ENCODE data around the gene CRTC2.

The CRTC2 gene

DNA sequence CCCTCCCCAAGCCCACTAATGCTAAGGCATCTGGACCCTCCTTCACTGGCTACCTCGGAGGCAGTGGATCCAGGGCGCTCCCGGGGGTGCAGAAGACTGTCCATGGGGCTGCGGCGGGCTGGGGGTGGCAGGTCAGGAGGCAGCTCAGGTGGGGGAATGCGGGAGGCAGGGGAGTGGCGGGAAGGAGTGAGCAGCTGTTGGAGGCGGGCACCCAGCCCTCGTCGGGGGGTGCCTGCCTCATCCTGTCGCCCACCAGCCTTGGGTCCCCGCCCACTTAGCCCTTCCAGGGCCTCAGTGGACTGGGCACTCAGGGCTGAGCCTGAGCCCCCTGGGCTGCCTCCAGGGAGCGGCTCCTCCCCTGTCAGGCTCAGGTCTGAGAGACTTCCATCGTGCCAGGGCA is 25.0 kb downstream of the CRTC2 start:
- Mint-ChIP-seq H3K4me3 (no peak overlapping the region), H3K27me3 (no peaks in the 10 kb centered on the region), H3K9me3 (no peaks in the 10 kb centered on the region), H3K36me3 (ENCODE audit: low read depth) (peaks cover 89% of the 10 kb centered on the region), H3K27ac (no peak overlapping the region), H3K4me1 (ENCODE audit: low read depth) (peaks cover 6% of the 10 kb centered on the region)
- peak; percentile 19 for DNase-seq

DNA sequence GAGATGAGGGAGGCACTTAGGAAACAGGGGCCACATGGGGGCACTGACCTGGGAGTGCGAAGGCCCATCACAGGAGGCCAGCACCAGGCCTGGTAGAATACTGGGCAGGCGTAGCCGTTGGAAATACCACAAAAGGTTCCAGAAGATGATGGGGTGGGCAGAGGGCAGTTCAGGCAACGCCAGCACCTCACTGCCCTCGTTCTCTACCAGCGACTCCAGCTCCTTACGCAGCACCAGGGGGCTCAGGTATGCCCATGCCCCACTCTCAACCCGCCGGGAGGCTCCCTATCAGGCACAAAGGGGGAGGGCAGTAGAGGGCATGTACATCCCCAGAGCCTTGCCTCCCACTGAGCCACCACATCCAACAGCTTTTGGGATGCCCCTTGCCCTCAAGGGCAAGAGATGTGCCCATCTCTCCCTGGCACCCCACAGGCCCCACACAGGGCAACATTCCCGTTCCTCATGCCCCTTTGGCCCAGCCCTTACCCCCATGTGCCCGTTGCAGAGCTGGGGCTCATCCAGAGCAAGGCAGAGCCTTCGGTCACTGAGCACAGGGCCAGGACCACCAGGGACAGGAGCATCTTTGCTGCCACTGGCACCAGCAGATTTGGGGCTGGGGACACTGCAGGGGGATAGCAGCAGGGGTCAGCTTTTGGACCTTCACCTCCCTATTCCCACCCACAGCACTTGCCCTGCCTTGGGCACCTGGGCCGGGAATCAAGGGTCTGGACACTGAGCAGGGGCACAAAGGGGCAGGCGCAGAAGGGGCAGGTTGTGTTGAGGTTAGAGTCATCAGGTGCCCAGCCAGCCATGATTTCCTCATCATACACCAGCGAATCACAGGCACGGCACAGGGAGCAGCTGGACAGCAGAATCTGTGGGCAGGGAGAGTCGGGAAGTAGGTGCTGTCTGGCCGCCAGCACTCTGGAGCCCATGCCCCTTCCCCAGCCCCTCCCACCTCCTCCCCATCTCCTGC is 26.0 kb downstream of the CRTC2 start:
- no peaks in the 10 kb centered on the region for H3K9me3 Mint-ChIP-seq

DNA sequence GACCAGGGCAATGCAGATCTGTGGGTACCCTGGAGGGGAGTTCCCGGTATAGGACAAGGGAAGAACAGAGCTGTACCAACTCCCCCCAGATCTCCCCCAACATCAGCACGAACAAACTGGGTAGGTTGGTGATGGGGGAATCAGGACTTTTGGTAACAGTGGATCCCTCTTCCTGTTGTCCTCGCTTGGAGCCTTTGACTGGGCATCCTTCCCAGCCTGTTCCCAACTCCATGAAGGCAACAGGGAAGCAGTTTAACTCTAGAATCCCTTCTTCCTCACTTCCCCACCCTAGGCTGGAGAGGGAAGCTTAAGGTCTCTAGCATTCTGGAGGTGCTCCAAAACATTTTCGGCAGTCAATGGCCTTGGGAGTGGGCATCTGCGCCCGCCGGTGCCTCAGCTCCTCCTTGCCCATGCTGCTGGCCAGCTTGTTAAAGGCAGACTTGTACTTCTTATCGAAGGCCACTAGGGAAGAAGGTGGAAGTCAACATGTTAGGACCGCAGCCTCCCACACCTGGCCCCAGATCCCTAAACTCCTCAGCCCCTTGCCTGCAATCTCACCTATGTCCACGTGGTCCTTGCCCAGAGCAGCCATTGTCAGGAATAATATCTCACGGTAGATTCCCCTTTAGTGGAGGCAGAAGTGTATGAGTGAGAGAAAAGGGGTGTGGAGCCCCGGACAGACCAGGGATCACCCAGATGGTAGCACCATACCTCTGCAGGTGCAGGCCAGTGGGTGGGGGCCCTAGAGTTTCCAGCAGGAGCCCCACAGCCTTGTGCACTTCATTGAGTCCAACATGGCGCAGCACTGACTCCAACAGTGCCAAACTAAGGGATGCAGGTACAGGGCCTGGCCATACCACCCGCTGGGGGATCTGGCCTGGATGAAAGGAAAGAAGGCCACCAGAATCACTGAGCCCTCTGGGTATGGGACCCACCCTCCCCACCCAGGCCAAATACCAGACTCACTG is 28.1 kb downstream of the CRTC2 start:
- H3K4me1 Mint-ChIP-seq (ENCODE audit: low read depth) = peaks cover 11% of the 10 kb centered on the region
- no peak for DNase-seq
- H3K36me3 Mint-ChIP-seq (ENCODE audit: low read depth) = peaks cover 60% of the 10 kb centered on the region
- no peaks in the 10 kb centered on the region for H3K9me3 Mint-ChIP-seq
- no peaks in the 10 kb centered on the region for H3K27me3 Mint-ChIP-seq
- no peak overlapping the region for H3K4me3 Mint-ChIP-seq
- no peak overlapping the region for H3K27ac Mint-ChIP-seq

More for the DNA sequence above, 26.0 kb downstream of the CRTC2 start:
- H3K4me3 Mint-ChIP-seq = no peak overlapping the region
- H3K4me1 Mint-ChIP-seq (ENCODE audit: low read depth) = peaks cover 11% of the 10 kb centered on the region
- DNase-seq = peak; percentile 27
- H3K27ac Mint-ChIP-seq = peak overlapping the region; percentile 69
- H3K27me3 Mint-ChIP-seq = no peaks in the 10 kb centered on the region
- peaks cover 81% of the 10 kb centered on the region for H3K36me3 Mint-ChIP-seq (ENCODE audit: low read depth)

DNA sequence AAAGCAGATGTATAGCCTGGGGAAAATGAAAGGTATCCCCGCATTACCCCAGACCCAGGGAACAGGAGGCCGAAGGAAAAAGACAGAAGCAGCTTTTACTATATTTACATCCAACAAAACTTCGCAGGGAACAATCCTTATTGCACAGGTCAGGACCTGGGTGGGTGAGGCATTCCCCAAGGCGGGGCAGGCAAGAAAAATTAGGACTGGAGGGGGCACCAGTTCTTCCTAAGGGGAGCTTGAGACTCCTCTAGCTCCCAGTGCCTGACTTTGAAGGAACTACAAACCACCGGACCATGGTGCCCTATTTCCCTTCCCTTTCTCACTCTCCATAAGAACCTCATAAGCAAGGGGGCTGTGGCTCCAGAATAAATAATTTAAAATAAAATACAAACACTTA is 29.0 kb downstream of the CRTC2 start:
- Mint-ChIP-seq H3K27ac (peak overlapping the region; percentile 76), H3K4me3 (no peak overlapping the region), H3K9me3 (no peaks in the 10 kb centered on the region), H3K36me3 (ENCODE audit: low read depth) (peaks cover 51% of the 10 kb centered on the region), H3K4me1 (ENCODE audit: low read depth) (peaks cover 12% of the 10 kb centered on the region), H3K27me3 (no peaks in the 10 kb centered on the region)
- no peak for DNase-seq

DNA sequence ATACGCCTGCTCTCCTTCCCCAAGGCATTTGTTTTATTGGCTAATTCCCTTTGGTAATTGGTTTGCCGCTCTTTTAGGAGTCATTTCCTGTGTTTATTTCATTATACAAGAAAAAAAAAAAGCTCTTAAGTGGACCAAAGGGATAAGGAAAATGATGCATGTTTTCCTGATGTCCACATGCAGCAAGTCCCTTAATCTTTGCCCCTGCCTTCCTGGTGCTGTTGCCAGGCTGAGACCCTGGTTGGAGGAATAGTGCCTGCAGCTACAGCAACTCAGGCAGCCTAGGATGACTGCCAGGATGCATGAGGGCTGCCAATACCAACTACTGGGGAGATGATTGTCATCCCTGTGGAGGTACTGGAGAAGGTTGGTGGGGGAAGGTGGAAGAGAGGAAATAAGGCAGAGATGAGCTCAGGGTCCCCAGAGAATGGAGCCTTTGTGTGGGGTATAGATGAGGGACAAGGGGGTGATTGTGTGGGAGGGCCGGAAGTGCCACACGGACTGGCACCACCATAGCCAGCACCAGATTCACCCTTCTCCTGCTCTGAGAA is 29.5 kb downstream of the CRTC2 start:
- Mint-ChIP-seq H3K4me3 (no peak overlapping the region), H3K36me3 (ENCODE audit: low read depth) (peaks cover 46% of the 10 kb centered on the region), H3K27ac (peak overlapping the region; percentile 76), H3K9me3 (no peaks in the 10 kb centered on the region), H3K4me1 (ENCODE audit: low read depth) (peaks cover 17% of the 10 kb centered on the region), H3K27me3 (no peaks in the 10 kb centered on the region)
- no peak for DNase-seq

DNA sequence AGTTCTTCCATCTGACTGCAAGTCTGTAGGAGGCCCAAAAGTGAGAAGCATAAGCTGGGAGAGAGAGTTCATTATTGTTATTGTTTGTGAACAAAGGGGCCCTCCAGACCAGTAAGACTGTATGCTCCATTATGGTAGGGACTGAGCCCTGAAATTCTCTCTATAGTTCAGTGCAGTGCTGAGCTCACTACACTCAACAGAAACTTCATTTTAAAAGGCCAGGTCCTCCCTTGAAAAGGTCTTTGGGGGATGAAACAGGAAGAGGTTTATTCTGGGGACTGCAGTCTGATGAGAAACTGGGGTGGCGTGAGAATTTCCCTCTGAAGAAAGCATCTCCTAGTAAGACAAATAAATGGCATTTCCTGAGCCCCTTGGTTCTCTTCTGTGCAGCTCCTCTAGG is 30.2 kb downstream of the CRTC2 start:
- peak overlapping the region; percentile 76 for H3K27ac Mint-ChIP-seq
- H3K36me3 Mint-ChIP-seq (ENCODE audit: low read depth) = peaks cover 47% of the 10 kb centered on the region

DNA sequence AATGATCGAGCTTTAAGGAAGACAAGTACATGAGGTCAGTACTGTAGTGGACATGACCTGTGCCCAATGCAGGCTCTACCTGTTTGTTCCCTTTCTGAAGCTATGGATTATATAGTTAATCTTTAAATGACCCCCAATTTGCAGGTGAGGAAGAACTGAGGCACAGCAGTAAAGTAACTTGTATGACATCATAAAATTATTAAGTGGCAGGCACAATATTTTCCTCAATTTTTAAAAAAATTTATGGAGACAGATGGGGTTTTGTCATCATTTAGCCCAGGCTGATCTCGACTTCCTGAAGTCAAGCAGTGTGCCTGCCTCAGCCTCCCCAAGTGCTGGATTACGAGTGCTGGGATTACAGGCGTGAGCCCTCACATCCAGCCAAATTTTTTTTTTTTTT is 32.0 kb downstream of the CRTC2 start:
- no peaks in the 10 kb centered on the region for H3K27me3 Mint-ChIP-seq
- no peak overlapping the region for H3K27ac Mint-ChIP-seq
- H3K36me3 Mint-ChIP-seq (ENCODE audit: low read depth) = peaks cover 40% of the 10 kb centered on the region
- peaks cover 23% of the 10 kb centered on the region for H3K4me1 Mint-ChIP-seq (ENCODE audit: low read depth)
- no peaks in the 10 kb centered on the region for H3K9me3 Mint-ChIP-seq
- no peak for DNase-seq
- H3K4me3 Mint-ChIP-seq = no peak overlapping the region

More for the DNA sequence above, 30.2 kb downstream of the CRTC2 start:
- no peak for DNase-seq
- H3K9me3 Mint-ChIP-seq = no peaks in the 10 kb centered on the region
- H3K4me3 Mint-ChIP-seq = no peak overlapping the region
- no peaks in the 10 kb centered on the region for H3K27me3 Mint-ChIP-seq
- peaks cover 20% of the 10 kb centered on the region for H3K4me1 Mint-ChIP-seq (ENCODE audit: low read depth)

DNA sequence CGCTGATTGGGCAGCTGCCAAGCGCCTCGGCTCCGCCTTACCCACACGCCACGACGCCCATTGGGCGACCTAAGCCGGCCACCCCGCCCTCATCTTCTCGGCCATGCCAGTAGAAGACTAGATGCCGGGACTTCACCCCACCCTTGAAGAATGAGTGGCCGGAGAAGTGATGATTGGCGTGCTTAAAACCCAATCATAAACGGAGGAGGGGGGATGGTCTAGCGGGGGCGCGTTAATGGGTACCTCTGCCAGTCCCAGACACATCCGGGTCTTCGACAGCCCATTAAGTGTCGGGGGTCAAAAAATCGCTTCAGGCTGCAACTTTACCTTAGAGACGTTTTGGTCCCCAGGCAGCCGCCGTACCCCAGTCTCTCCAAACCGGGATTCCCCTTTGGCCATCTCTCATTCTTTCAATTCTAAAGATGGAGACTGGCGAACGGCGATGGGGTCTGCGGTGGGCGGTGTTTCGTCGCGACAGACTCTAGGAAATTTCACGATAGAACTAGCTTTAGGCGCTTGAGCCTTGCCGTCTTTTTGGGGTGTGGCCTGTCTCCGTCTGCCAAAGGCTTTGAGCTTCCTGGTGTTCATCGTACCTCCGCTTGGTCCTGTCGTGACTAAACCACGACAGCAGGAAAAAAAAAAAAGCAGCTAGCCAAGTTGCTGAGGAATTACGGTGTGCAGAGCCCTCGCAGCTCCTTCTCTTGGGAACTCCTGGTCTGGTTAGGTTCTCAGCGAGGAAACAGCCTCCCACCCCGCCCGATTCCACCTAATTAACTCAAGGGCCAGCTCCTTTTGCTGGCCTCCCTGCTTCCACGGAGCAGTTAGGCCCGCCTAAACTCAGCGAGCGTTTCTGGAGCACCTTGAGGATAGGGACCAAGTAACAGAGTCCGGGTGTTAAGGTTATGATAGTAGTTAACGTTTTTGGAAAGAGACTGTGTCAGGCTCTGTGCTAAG is 35.2 kb downstream of the CRTC2 start, which contains the start of gene GATAD2B:
TSS of gene GATAD2B (minus strand) at position 1 of the 954 bp plus-strand sequence. CDS start 94,625 bp downstream, outside the sequence.
- Mint-ChIP-seq H3K9me3 (no peaks in the 10 kb centered on the region), H3K27ac (peak within 1 kb of the TSS; percentile 93), H3K4me3 (peak within 1 kb of the TSS; percentile 97), H3K4me1 (ENCODE audit: low read depth) (peaks cover 44% of the 10 kb centered on the region), H3K27me3 (no peaks in the 10 kb centered on the region), H3K36me3 (ENCODE audit: low read depth) (peaks cover 42% of the 10 kb centered on the region)
- peak; percentile 96 for DNase-seq

DNA sequence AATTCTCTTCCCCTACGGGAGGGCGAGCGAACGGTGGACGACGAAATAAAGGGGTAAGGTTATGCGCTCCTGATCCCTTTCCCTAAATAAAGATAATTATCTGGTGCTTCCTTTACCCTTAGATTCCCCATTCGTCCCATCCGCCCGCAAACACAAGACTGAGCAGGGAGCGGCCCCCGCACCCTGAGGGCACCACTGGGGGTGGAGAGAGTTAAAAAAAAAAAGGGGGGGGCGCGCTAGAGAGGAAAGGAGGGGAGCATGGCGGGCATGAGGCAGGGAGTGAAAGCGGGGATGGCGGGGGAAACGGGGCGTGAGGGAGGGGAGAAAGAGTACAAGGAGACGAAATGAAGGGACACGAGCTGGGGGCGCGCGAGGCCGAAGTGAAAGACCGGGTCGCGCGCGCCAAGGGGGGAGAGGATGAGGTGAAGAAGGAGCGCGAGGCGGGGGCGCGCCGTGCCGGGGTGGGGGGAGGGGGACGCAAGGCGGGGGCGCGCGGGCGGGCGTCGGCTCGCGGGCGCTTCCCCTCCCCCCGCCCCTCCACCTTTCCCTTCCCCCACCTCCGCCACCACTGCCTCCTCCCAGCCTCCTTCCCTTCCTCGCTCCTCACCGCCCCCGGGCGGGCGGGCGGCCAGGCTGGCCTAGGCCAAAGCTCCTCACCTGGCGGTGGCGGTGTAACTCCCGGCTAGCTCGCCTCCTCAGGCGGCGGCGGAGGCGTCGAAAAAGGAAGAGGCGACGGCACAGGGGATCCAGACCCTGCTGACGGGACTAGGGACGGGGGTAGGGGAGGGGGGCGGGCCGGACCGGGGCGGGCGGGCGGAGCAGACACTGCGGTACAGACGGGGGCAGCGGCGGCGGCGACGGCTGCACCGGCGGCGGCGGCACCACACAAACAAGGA is 36.1 kb downstream of the CRTC2 start:
- Mint-ChIP-seq H3K27ac (peak overlapping the region; percentile 93), H3K9me3 (no peaks in the 10 kb centered on the region), H3K4me3 (peak overlapping the region; percentile 97), H3K27me3 (no peaks in the 10 kb centered on the region), H3K4me1 (ENCODE audit: low read depth) (peaks cover 50% of the 10 kb centered on the region), H3K36me3 (ENCODE audit: low read depth) (peaks cover 51% of the 10 kb centered on the region)
- DNase-seq = no peak

DNA sequence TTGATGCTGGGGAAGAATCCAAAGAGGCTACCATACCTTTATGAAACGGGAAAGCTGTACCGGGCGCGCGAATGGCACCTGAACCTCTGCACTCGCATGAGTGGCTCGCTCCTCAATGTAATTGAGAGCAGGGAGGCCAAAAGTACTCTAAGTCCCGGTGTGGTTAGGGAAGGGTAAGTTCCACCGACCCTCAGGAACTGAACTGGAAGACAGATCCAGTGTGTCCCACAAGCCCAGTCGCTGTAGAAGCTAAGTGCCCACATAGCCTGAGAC is 36.7 kb downstream of the CRTC2 start:
- peaks cover 52% of the 10 kb centered on the region for H3K36me3 Mint-ChIP-seq (ENCODE audit: low read depth)
- H3K9me3 Mint-ChIP-seq = no peaks in the 10 kb centered on the region
- DNase-seq = no peak
- peaks cover 50% of the 10 kb centered on the region for H3K4me1 Mint-ChIP-seq (ENCODE audit: low read depth)
- no peaks in the 10 kb centered on the region for H3K27me3 Mint-ChIP-seq
- peak overlapping the region; percentile 92 for H3K27ac Mint-ChIP-seq
- H3K4me3 Mint-ChIP-seq = peak overlapping the region; percentile 97

DNA sequence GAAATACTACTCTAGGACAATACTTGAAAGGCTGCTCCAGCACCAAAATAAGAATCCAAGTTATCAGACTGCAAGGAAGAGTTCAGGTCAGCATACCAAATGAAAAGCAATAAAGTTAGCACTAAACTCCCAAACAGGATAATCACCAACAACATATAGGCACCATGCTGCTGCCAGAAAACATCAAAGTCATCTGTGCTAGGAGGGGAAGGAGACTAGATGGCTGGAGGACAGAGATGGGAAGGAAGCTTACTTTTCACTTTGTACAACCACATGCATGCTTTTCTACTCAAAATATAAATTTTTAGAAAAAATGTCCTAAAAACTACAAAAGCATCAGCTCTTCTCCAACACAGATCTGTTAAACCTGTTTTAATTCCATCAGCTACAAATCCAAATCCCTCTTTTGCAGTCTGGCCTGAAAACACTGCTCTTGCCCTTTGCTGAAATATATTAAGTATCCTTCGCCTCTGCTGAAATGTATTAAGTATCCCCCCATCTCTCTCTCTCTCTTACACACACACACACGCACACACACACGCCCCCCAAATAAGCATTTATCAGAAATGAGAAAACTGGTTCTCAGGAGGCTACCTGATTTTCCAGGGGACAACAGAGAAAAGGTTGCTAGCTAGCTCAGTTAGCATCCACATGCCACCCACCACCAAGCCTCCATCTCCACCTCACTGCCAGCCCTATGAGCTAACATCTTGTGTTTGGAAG is 37.2 kb downstream of the CRTC2 start:
- Mint-ChIP-seq H3K4me3 (peak overlapping the region; percentile 97), H3K4me1 (ENCODE audit: low read depth) (peaks cover 53% of the 10 kb centered on the region), H3K9me3 (no peaks in the 10 kb centered on the region)

More for the DNA sequence above, 37.2 kb downstream of the CRTC2 start:
- H3K36me3 Mint-ChIP-seq (ENCODE audit: low read depth) = peaks cover 55% of the 10 kb centered on the region
- DNase-seq = no peak
- H3K27me3 Mint-ChIP-seq = no peaks in the 10 kb centered on the region
- H3K27ac Mint-ChIP-seq = peak overlapping the region; percentile 92
